MCF 10A (cell line): Measurements from ENCODE around the gene SLC24A5. TPM values are rescaled to one million over a fixed set of nuclear protein-coding genes. Genes with fewer than 3 reads are reported as not detected.

ENCODE experiments used
- BruUV-seq: library from RNA; stranded (reverse); fragments of 400-500 nt; replicated peaks from 2 replicates; lab custom pipeline; 2021; lab: Mats Ljungman, UMichigan
- CTCF ChIA-PET: fragments of 300-600 bp; sonication (Branson Sonifier 250); formaldehyde crosslinking; extraction: SDS; loops from one replicate; lab custom pipeline; 2021; ENCODE audit warnings: antibody characterized with exemption, inconsistent platforms; lab: Yijun Ruan, JAX
- POLR2A ChIA-PET: fragments of 300-600, 350-650 bp; sonication (Branson Sonifier 250); formaldehyde crosslinking; extraction: SDS; loops from one replicate; lab custom pipeline; 2020; ENCODE audit warnings: antibody characterized with exemption, inconsistent platforms; lab: Yijun Ruan, JAX
- DNase-seq: peaks from one replicate; pipeline ENCODE4 v3.0.0-alpha.2; 2018; ENCODE audit not compliant: unreplicated experiment
- H3K27ac Mint-ChIP-seq: one replicate; pipeline ENCODE4 v1.8.0; 2022; ENCODE audit warnings: mild to moderate bottlenecking, low read depth, mixed read lengths; ENCODE audit not compliant: unreplicated experiment
- H3K27me3 Mint-ChIP-seq: one replicate; pipeline ENCODE4 v1.8.0; 2022; ENCODE audit warnings: mixed read lengths; ENCODE audit not compliant: insufficient read depth, unreplicated experiment
- H3K36me3 Mint-ChIP-seq: one replicate; pipeline ENCODE4 v1.8.0; 2022; ENCODE audit warnings: mild to moderate bottlenecking, moderate library complexity, mixed read lengths; ENCODE audit not compliant: insufficient read depth, unreplicated experiment
- H3K4me1 Mint-ChIP-seq: one replicate; pipeline ENCODE4 v1.8.0; 2022; ENCODE audit warnings: mixed read lengths; ENCODE audit not compliant: insufficient read depth, unreplicated experiment
- H3K4me3 Mint-ChIP-seq: one replicate; pipeline ENCODE4 v1.8.0; 2022; ENCODE audit warnings: mild to moderate bottlenecking, moderate library complexity, mixed read lengths; ENCODE audit not compliant: unreplicated experiment
- H3K9me3 Mint-ChIP-seq: one replicate; pipeline ENCODE4 v1.8.0; 2022; ENCODE audit warnings: mixed read lengths; ENCODE audit not compliant: unreplicated experiment
- intact Hi-C: fragments of 100-400 bp; cut with micrococcal nuclease; formaldehyde crosslinking; loops from 2 replicates; pipeline ENCODE4 v1.14.1; 2022
- total RNA-seq: library from RNA; stranded (reverse); gene quantifications from 2 replicates; pipeline ENCODE4 v1.2.3, GENCODE V29; 2022
- TF ChIP-seq, protein P1 (sequence below): fragments of 200-600 bp; IDR thresholded peaks from one replicate; pipeline ENCODE4 v1.8.0; 2022; ENCODE audit warnings: antibody characterized with exemption, mild to moderate bottlenecking; ENCODE audit not compliant: unreplicated experiment

The SLC24A5 gene
- total RNA-seq, 1 experiment from 2014 or later = not detected

DNA sequence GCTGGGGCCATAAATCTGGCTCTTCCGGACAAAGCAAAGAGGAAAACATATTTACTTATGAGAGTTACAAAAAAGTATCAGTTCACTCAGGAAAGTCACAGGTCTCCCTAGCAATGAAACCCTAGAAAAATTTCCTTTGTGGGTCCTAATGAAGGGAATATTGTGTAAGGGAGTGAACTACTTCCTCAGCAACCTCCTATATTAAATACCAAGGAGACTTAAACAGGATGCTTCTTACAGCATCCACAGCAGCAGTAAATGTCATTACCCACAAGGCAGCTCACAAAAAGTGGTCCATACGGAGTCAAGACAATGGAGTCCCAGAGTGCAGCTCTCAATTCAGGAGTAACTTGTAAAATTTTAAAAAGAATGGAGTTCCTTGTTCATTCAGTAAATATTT, 14.9 kb upstream of the SLC24A5 start:
- H3K36me3 Mint-ChIP-seq = no peaks in the 10 kb centered on the region
- no peaks in the 10 kb centered on the region for H3K9me3 Mint-ChIP-seq
- ChIA-PET POLR2A (interaction anchor here (1.2 kb wide), 1 partner anchor 9 kb away, joined by 3 read pairs; no protein-coding TSS in a partner anchor), CTCF (interaction anchor here (0.6 to 1.8 kb wide), 3 partner anchors 21 to 177 kb away, joined by 3 to 4 read pairs (median 3); no protein-coding TSS in a partner anchor)
- no peak overlapping the region for H3K4me3 Mint-ChIP-seq
- DNase-seq = no peak
- BruUV-seq = no TSS peak
- TF ChIP-seq, protein P1, sequence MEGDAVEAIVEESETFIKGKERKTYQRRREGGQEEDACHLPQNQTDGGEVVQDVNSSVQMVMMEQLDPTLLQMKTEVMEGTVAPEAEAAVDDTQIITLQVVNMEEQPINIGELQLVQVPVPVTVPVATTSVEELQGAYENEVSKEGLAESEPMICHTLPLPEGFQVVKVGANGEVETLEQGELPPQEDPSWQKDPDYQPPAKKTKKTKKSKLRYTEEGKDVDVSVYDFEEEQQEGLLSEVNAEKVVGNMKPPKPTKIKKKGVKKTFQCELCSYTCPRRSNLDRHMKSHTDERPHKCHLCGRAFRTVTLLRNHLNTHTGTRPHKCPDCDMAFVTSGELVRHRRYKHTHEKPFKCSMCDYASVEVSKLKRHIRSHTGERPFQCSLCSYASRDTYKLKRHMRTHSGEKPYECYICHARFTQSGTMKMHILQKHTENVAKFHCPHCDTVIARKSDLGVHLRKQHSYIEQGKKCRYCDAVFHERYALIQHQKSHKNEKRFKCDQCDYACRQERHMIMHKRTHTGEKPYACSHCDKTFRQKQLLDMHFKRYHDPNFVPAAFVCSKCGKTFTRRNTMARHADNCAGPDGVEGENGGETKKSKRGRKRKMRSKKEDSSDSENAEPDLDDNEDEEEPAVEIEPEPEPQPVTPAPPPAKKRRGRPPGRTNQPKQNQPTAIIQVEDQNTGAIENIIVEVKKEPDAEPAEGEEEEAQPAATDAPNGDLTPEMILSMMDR = no peak
- intact Hi-C loops = no loop called here
- H3K27ac Mint-ChIP-seq = no peak overlapping the region
- H3K4me1 Mint-ChIP-seq = no peaks in the 10 kb centered on the region
- peaks cover 37% of the 10 kb centered on the region for H3K27me3 Mint-ChIP-seq

DNA sequence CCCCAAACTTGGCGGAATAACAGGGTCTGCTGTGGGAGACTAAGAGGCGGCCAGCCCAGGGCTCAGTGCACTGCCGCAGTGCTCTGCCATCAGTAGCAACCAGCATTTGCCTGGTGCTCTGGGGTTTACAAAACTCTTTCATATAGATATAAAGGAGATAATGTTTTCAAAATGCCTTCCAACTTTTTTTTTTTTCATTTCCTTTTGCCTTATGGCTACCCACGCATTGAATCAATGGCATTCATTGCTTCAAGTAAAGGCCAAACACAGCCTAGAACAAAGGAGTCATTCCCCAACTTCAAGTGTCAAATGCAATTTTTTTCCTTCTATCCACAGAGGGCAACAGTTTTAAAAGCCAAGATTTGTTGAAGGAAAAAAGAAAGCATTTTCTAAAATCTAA, 11.6 kb upstream of the SLC24A5 start:
- Mint-ChIP-seq H3K27me3 (peaks cover 37% of the 10 kb centered on the region), H3K36me3 (no peaks in the 10 kb centered on the region), H3K4me3 (no peak overlapping the region), H3K4me1 (no peaks in the 10 kb centered on the region), H3K9me3 (no peaks in the 10 kb centered on the region), H3K27ac (no peak overlapping the region)
- no peak for DNase-seq
- TF ChIP-seq, protein P1 = no peak
- BruUV-seq = no TSS peak
- intact Hi-C loops = no loop called here
- ChIA-PET POLR2A (interaction anchor here (0.6 to 1.3 kb wide), 2 partner anchors 10 to 11 kb away, joined by 3 to 4 read pairs; no protein-coding TSS in a partner anchor), CTCF (interaction anchor here (0.6 to 0.7 kb wide), 3 partner anchors 157 to 247 kb away, joined by 3 read pairs; no protein-coding TSS in a partner anchor)

DNA sequence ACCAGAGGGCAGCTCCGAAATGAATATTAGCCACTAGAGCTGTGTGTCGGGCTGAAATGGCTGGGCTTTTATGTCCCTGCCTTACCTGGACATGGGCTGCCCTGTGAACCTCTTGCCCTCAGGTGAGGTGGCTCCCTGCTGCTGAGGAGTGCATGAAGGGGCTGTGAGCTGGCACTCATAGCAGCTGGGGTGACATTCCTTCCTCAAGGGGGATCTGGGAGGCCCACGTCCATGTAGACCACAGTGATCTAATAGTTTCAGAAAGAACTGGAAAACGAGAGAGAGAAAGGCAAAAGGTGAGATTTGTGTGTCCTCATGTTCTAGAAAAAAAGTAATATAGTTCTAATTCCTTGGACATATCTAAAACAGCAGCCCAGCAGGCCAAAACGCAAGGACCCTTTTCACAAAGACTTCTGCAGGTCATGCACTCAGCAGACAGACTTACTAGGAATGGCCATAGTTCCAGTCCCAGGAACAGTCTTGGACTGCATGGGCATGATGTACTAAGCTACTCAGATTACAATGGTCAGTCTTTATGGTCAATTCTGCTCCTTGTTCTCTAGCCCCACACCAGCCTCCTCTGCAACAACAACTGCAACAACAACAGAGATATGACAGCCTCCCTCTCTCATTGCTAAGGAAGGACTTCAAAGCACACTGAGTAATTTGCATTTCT, 10.8 kb upstream of the SLC24A5 start:
- intact Hi-C loops = no loop called here
- ChIA-PET POLR2A (no interaction called here), CTCF (interaction anchor here (0.6 to 5.2 kb wide), 3 partner anchors 140 to 192 kb away, joined by 3 to 49 read pairs (median 3); no protein-coding TSS in a partner anchor)
- Mint-ChIP-seq H3K27me3 (peaks cover 33% of the 10 kb centered on the region), H3K36me3 (no peaks in the 10 kb centered on the region), H3K9me3 (no peaks in the 10 kb centered on the region), H3K27ac (no peak overlapping the region), H3K4me3 (no peak overlapping the region), H3K4me1 (no peaks in the 10 kb centered on the region)
- peak; percentile 8 for DNase-seq
- TF ChIP-seq, protein P1 = no peak
- BruUV-seq = no TSS peak

DNA sequence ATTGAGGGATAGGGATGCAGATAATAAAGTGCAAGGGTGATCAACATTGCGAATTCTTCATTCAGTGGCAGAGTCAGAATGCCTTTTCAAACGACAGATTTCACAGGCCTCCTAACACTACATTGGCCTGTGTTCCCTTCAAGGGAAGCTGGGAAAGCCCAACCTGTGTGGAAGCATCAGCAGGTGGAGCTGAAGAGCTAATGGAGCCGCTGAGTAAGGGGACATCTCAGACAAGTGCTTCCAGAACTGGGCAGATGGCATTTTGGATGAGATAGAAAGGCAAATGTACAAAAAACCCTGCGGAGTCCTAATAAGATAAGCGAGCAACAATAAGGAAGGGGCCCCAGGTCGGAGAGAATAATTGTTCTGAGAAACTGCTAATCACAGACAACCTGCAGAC, 8.5 kb upstream of the SLC24A5 start:
- Mint-ChIP-seq H3K9me3 (no peaks in the 10 kb centered on the region), H3K4me3 (no peak overlapping the region), H3K27me3 (peaks cover 24% of the 10 kb centered on the region), H3K36me3 (no peaks in the 10 kb centered on the region), H3K27ac (no peak overlapping the region), H3K4me1 (no peaks in the 10 kb centered on the region)
- ChIA-PET CTCF (interaction anchor here (0.6 to 5.2 kb wide), 17 partner anchors 15 to 922 kb away, joined by 3 to 49 read pairs (median 4); no protein-coding TSS in a partner anchor), POLR2A (no interaction called here)
- DNase-seq = peak; percentile 46
- BruUV-seq = no TSS peak
- TF ChIP-seq, protein P1 = peak; percentile 48
- intact Hi-C loops = loop anchor here (1.0 to 2.0 kb wide), 3 partner anchors 138 to 240 kb away; no protein-coding TSS in a partner anchor
